GM19025 (cell line): ENCODE measurements around the gene RAB3GAP1.

ENCODE experiments used
- ATAC-seq: cut with Tn5 transposase; IDR thresholded peaks from one replicate; pipeline ENCODE4 v1.9.1; 2021; ENCODE audit warnings: mild to moderate bottlenecking, low read depth, moderate library complexity; ENCODE audit not compliant: unreplicated experiment

The RAB3GAP1 gene

GRCh38 chr2:135203944-135204343 lies 151.9 kb downstream of the RAB3GAP1 start:
- ATAC-seq: no peak

GRCh38 chr2:135208016-135208415 lies 155.9 kb downstream of the RAB3GAP1 start:
- ATAC-seq: no peak

GRCh38 chr2:135212757-135213156 lies 160.7 kb downstream of the RAB3GAP1 start:
- ATAC-seq: no peak

GRCh38 chr2:135218426-135218825 lies 166.3 kb downstream of the RAB3GAP1 start:
- no peak for ATAC-seq

GRCh38 chr2:135219226-135219625 lies 167.1 kb downstream of the RAB3GAP1 start:
- no peak for ATAC-seq
